GM20000 (cell line): ENCODE measurements around the gene AGAP1.

Experiments used
- DNase-seq: peaks from one replicate; pipeline ENCODE4 v3.0.0; 2012; ENCODE audit warnings: low spot score
- TF ChIP-seq, protein P1 (sequence below): IDR thresholded peaks from 2 replicates; pipeline ENCODE4 v1.5.1; 2012; ENCODE audit warnings: mild to moderate bottlenecking, control low read depth; ENCODE audit errors: extremely low read depth, missing control alignments

The AGAP1 gene

DNA sequence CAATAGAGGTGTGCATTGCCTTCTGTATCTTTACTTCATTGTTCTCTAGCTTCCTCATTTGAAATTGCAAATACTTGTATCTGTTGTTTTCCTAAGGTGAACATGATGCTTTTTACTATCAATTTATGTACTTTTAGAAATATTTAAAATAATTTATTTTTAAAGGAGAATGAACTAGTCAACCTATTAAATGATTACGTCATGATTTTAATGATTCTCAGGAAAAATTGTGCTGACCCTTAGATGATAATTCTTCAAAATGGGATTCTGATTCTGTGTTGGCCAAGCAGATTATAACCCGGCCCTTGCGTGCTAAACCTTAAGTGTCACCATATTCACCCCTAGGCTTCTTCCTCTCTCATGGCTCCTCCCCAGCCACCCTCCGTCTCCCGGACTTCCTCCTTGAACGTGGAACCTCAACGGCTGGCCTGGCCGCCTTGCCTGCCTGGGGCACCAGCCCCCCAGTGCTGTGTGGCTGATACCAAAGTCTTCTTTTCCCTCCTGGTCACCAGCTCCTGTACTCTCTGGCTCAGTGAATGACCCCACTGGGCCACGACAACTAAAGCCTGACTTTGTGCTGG, 382.3 kb downstream of the AGAP1 start:
- DNase-seq, result no peak
- TF ChIP-seq, protein P1, sequence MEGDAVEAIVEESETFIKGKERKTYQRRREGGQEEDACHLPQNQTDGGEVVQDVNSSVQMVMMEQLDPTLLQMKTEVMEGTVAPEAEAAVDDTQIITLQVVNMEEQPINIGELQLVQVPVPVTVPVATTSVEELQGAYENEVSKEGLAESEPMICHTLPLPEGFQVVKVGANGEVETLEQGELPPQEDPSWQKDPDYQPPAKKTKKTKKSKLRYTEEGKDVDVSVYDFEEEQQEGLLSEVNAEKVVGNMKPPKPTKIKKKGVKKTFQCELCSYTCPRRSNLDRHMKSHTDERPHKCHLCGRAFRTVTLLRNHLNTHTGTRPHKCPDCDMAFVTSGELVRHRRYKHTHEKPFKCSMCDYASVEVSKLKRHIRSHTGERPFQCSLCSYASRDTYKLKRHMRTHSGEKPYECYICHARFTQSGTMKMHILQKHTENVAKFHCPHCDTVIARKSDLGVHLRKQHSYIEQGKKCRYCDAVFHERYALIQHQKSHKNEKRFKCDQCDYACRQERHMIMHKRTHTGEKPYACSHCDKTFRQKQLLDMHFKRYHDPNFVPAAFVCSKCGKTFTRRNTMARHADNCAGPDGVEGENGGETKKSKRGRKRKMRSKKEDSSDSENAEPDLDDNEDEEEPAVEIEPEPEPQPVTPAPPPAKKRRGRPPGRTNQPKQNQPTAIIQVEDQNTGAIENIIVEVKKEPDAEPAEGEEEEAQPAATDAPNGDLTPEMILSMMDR, result no peak

DNA sequence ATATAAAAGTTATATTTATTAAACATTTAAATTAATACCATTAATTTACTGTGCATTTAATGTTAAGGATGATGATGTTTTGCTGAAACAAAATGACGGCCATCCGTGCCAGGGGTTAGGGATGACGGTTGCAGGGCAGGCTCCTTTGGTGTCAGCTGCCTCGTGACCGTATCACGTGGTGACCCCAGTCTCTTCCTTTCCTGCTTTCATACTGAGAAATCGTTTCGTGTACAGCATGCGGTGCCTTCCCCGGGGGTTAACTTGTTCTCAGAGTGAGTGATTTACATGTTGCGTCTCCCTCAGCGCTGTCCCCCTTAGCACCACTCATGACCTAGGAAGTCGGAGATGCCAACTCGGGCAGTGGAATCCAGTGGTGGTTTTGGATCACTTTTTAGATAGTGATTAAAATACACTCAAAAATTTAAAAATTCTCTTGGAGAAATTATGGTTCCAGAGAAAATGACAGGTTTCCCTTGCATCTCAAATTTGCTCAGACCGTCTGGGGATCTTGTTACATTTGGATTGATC, 383.5 kb downstream of the AGAP1 start:
- DNase-seq, result no peak
- TF ChIP-seq, protein P1, result no peak

DNA sequence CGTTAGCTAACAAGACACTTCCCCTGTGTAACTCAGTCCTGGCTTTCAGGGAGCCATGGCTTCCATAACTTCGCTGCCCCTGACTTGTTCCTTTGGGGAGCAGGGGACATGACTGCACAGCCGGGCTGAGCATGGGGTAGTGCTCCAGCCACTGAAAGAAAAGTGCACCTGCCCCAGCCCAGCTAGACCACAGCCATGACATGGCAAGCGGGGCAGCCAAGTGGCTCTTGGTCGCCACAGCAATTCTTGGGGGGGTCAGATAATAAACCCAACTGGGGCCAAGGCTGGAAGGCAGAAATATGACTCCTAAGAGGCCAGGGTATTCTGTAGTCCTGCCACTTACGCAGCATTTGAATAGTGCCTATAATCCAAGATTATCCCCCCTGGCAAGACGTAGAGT, 385.3 kb downstream of the AGAP1 start:
- DNase-seq, result no peak
- TF ChIP-seq, protein P1, result no peak

DNA sequence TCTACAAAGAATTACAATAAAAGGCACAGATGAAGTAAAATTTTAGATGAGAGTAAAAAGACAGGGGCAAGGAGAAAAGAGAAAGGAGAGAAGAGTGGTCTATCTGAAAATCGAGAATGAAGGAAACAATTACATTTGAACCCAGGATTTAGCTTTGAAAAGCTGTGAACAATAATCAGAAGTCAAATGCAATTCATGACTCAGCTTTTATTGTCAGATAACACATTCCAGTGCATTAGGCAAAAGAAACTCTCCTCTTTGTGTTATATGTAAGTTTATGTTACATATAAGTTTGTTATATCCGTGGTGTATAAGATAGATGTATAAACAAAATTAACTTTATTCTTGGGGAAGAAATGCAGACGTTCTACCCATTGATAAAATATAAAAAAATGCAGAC, 389.8 kb downstream of the AGAP1 start:
- TF ChIP-seq, protein P1, result no peak

DNA sequence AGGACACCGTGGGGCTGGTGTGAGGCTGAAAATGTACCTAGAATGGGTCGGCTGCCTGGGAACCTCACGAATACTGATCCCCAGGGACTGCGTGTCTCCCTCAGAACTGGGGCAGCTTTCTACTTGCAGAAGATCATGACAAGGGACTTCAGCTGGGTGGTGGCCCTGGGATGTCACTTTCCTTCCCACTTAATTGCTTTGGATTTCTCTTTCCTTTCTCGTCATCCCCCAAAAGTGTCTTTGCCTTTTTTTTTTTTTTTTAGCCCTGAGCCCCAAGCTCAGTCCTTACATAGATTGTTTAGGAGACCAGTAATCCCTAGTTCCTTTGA, 395.4 kb downstream of the AGAP1 start:
- DNase-seq, result no peak
- TF ChIP-seq, protein P1, result no peak

More for the DNA sequence above, 389.8 kb downstream of the AGAP1 start:
- no peak for DNase-seq

DNA sequence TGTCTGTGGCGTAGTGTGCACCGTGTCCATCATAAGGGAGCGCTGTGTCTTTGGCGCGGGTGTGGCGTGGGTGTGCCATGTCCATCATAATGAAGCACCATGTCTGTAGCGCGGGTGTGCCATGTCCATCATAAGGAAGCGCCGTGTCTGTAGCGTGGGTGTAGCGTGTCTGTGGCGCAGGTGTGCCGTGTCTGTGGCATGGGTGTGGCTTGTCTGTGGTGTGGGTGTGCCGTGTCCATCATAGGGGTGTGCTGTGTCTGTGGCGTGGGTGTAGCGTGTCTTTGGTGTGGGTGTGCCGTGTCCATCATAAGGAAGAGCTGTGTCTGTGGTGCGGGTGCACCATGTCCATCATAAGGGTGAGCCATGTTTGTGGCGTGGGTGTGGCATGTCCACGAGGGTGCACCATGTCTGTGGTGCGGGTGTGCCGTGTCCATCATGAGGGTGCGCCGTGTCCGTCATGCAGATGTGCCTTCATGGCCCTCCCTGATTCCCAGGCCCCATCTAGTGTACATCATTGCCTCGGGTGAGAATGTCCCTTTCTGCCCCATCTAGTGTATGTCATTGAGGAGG, 399.4 kb downstream of the AGAP1 start:
- no peak for DNase-seq
- TF ChIP-seq, protein P1, result no peak

DNA sequence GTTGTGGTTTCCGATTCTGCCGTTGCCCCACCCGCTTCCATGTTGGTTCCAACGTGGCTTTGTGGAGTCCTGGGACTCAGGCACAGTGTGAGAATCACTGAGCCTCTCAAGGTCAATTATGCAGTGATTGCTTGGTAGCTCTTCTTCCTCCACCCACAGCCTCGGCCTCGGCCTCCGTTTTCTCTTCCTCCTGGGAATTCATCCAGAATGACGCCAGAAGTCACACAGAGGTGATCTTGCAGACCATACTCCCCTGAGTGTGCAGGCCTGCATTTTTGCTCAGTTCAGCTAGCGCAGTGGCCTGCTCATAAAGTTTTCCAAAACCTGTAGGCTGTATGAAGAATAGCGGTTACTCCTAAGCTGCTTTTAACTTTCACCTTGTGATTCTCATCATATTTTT, 401.0 kb downstream of the AGAP1 start:
- DNase-seq, result no peak
- TF ChIP-seq, protein P1, result no peak
